Cardiac fibroblast (primary cell): ENCODE results near the gene LINGO3.
A peak's percentile ranks its signal among the peaks of the same experiment; 100 is the strongest.

Experiments
- DNase-seq, 2 donors: peaks; one replicate each; pipeline versions ENCODE4 v3.0.0 to v3.0.0-alpha.2; 2010; ENCODE audit warnings: low read depth in 2 of 2
- H3K4me3 ChIP-seq, 2 donors: replicated peaks in 1 of 2; 1 replicate in 1 of 2; 2 replicates in 1 of 2; pipeline ENCODE4 v1.5.1; 2011; ENCODE audit warnings: low read depth in 2 of 2, low read length in 2 of 2, mild to moderate bottlenecking in 2 of 2, moderate library complexity in 1 of 2
- CTCF ChIP-seq: IDR thresholded peaks from one replicate; pipeline ENCODE4 v1.5.1; 2011; ENCODE audit warnings: low read depth, mild to moderate bottlenecking, low read length, inconsistent platforms

Gene LINGO3

GRCh38 chr19:2305452-2306280 is 2.3 kb downstream of the LINGO3 start:
- no peak for DNase-seq
- no peak for TF ChIP-seq CTCF
- H3K4me3 ChIP-seq, result no peak overlapping the region

- no peak for DNase-seq
- no peak for TF ChIP-seq CTCF
- no peak overlapping the region for H3K4me3 ChIP-seq
These were observed 4.6 kb downstream of the LINGO3 start for GRCh38 chr19:2303211-2303798.

GRCh38 chr19:2302319-2303210 is 5.4 kb downstream of the LINGO3 start:
- peak; percentile 55 to 59 for DNase-seq
- no peak overlapping the region for H3K4me3 ChIP-seq
- no peak for TF ChIP-seq CTCF

- no peak for DNase-seq
- TF ChIP-seq CTCF, result no peak
- no peak overlapping the region for H3K4me3 ChIP-seq
These were observed 7.4 kb downstream of the LINGO3 start for GRCh38 chr19:2300533-2300932.

- H3K4me3 ChIP-seq, result no peak overlapping the region
- TF ChIP-seq CTCF, result no peak
- DNase-seq, result no peak
These were observed 11.8 kb downstream of the LINGO3 start for GRCh38 chr19:2296141-2296540.

GRCh38 chr19:2294687-2295335 is 13.1 kb downstream of the LINGO3 start:
- no peak for TF ChIP-seq CTCF
- DNase-seq, result peak; percentile 74 to 82
- no peak overlapping the region for H3K4me3 ChIP-seq
